Measurements from ENCODE around the gene GSG1L.

GSG1L gene

GRCh38 chr16:28090646-28091377 lies 27.3 kb upstream of the GSG1L start:
- no peak for DNase-seq

GRCh38 chr16:28089992-28090365 lies 26.5 kb upstream of the GSG1L start:
- no peak for DNase-seq

GRCh38 chr16:28089205-28089991 lies 25.9 kb upstream of the GSG1L start:
- no peak for DNase-seq

GRCh38 chr16:28087675-28088300 lies 24.3 kb upstream of the GSG1L start:
- no peak for DNase-seq

- no peak for DNase-seq
These were observed 23.7 kb upstream of the GSG1L start for GRCh38 chr16:28087140-28087660.

- no peak for DNase-seq
These were observed 22.9 kb upstream of the GSG1L start for GRCh38 chr16:28086186-28087139.

GRCh38 chr16:28085389-28086171 lies 22.1 kb upstream of the GSG1L start:
- no peak for DNase-seq

- no peak for DNase-seq
These were observed 20.7 kb upstream of the GSG1L start for GRCh38 chr16:28084209-28084608.

GRCh38 chr16:28082624-28083023 lies 19.1 kb upstream of the GSG1L start:
- no peak for DNase-seq

- DNase-seq = no peak
These were observed 18.0 kb upstream of the GSG1L start for GRCh38 chr16:28081391-28081968.

- no peak for DNase-seq
These were observed 14.7 kb upstream of the GSG1L start for GRCh38 chr16:28078261-28078660.

GRCh38 chr16:28073836-28074235 lies 10.3 kb upstream of the GSG1L start:
- DNase-seq = no peak

GRCh38 chr16:28072087-28072486 lies 8.6 kb upstream of the GSG1L start:
- DNase-seq = no peak

GRCh38 chr16:28069971-28070794 lies 6.7 kb upstream of the GSG1L start:
- DNase-seq = no peak

- DNase-seq = no peak
These were observed 5.5 kb upstream of the GSG1L start for GRCh38 chr16:28068976-28069375.

GRCh38 chr16:28067604-28068379 lies 4.3 kb upstream of the GSG1L start:
- DNase-seq = no peak

- DNase-seq = no peak
These were observed 1.3 kb upstream of the GSG1L start for GRCh38 chr16:28064706-28065249.

- DNase-seq = no peak
These were observed 636 bp upstream of the GSG1L start for GRCh38 chr16:28064150-28064549.

- DNase-seq = no peak
These were observed 530 bp downstream of the GSG1L start for GRCh38 chr16:28062847-28063521.

Data from activated CD8-positive, alpha-beta memory T cell treated with anti-CD3 and anti-CD28 coated beads, Interleukin-2, amount 50 U/mL, for 48 hours (primary cell).